Gastroesophageal sphincter (tissue), 3 donors: ENCODE data around the gene FOXB1.

ENCODE experiments used
- POLR2A ChIP-seq, 2 donors: fragments of 450-650 bp; IDR thresholded peaks; one replicate each; pipeline ENCODE4 v1.6.1; 2017; ENCODE audit warnings: antibody characterized with exemption in 2 of 2, mild to moderate bottlenecking in 2 of 2, moderate library complexity in 1 of 2
- TF ChIP-seq, protein P1 (sequence below), 4 experiments: fragments of 200-600 bp in 2 of 4; fragments of 450-650 bp in 2 of 4; sonication (generic) in 1 of 4; IDR thresholded peaks; one replicate each; pipeline ENCODE4 v1.5.1; 2017 to 2019; ENCODE audit warnings: antibody characterized with exemption in 4 of 4, mild to moderate bottlenecking in 2 of 4, moderate library complexity in 2 of 4

DNA sequence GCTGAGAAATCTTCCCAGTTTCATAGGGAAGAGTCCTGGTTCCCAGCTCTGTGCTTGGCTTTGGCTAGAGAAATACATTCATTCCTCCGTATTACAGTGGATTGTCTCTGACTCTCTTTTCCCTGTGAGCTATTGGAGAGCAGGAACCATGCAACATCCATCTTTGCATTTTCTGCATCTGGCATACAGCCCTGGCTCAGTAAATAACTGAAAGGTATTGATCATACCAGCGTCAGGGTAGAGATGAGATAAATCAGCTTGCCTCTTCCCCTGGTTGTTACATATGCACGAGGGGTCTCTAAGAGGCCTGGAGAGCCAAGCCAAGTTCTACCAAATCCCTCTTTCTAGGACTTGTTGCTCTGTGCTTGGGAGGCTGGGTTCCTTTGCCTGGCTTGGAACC is 35.2 kb downstream of the FOXB1 start:
- TF ChIP-seq, protein P1, sequence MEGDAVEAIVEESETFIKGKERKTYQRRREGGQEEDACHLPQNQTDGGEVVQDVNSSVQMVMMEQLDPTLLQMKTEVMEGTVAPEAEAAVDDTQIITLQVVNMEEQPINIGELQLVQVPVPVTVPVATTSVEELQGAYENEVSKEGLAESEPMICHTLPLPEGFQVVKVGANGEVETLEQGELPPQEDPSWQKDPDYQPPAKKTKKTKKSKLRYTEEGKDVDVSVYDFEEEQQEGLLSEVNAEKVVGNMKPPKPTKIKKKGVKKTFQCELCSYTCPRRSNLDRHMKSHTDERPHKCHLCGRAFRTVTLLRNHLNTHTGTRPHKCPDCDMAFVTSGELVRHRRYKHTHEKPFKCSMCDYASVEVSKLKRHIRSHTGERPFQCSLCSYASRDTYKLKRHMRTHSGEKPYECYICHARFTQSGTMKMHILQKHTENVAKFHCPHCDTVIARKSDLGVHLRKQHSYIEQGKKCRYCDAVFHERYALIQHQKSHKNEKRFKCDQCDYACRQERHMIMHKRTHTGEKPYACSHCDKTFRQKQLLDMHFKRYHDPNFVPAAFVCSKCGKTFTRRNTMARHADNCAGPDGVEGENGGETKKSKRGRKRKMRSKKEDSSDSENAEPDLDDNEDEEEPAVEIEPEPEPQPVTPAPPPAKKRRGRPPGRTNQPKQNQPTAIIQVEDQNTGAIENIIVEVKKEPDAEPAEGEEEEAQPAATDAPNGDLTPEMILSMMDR (IDR thresholded peaks at IDR 0.05), result no peak
- no peak for TF ChIP-seq POLR2A (IDR thresholded peaks at IDR 0.05)
